Measurements from ENCODE around the gene COX10.
"Not testable (repeated sequence)": the region's sequence is repeated elsewhere in the genome, so short reads cannot be mapped to it uniquely, and the experiment has no call there.

Gene COX10

DNA sequence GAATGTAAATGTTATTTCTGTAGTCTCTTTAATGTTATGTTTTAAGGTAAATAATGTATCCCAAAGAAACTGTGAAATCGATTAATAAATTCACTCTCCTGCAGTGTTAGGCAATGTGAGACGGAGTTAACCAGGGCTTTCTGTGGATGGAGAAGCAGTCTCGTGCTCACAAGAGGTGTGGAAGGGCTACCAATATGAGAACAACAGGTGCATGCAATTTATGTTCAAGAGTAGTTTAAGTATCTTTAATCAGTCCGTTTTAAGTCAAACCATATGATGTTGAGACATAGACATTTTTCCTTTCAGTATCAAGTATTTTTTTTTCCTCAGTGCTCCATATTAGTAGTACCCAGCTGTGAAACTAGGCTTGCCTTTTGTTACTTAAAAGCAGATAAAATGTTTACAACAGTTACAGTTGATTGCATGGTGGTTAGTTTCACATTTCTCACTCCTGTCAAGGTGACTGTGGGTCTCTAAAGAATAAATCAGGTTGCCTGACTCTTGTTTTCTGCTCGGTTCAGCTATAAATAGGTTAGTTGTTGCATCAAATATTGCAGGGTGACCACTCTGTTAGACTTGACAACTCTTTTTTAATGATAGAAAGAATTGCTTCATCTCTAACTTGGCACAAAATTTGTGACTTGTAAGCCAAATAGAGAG is 54.4 kb downstream of the COX10 start:
- no peak for DNase-seq (ENCODE audit: low spot score)

GRCh38 chr17:14124854-14125253 is 55.5 kb downstream of the COX10 start:
- no peak for DNase-seq (ENCODE audit: low spot score)

- DNase-seq (ENCODE audit: low spot score): no peak
These were observed 56.3 kb downstream of the COX10 start for GRCh38 chr17:14125518-14126137.

DNA sequence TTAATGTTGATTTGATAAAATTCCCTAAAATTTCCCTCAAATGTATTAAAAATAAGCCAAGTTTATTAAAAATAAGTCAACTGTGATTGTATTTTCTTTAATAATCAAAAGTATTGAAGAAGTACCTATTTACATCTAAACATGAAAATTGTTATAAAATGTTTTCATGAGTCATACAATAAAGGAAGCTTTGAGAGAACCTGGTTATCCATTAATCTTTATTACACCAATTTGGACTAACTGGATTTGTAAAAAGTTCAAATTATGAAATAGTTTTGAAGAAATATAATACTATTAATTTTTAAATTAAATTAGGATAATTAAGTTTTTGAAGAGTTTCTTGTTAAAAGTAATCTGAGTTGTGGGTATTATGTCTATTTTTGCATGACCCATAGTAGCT is 63.8 kb downstream of the COX10 start:
- DNase-seq (ENCODE audit: low spot score): no peak

- DNase-seq (ENCODE audit: low spot score): no peak
These were observed 65.2 kb downstream of the COX10 start for GRCh38 chr17:14134456-14134855.

DNA sequence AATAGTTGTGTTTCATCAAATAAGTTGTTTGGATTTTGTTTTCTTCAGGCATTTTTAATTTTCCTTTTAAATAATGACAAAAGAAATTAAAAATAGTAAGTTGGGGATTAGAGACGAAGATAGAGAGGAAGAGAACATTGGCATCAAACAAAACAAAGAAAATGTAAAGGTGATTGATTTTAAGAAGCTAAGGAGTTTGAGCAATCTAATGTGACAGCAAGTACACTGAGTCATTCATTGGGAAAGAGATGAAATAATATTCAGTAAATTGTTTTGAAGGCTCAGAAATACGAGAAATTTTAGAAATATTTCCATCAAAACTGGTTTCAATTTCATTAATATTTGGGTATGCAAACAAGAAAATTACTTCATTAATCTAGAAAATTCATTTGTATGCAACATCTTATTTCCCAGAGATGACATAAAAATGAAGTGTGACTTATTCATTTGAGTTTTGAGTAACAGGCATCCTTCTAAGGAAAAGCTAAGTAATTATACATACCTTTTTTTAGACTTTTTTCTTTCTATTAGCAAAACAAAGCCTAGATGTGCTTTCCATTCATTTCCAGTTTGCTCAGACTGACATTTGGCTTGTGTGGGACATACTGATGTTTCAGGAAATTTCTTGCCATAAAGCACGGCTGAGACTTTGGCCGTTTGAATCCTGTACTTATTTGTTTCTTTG is 66.7 kb downstream of the COX10 start:
- DNase-seq (ENCODE audit: low spot score): no peak

GRCh38 chr17:14138649-14139048 is 69.3 kb downstream of the COX10 start:
- DNase-seq (ENCODE audit: low spot score): no peak

DNA sequence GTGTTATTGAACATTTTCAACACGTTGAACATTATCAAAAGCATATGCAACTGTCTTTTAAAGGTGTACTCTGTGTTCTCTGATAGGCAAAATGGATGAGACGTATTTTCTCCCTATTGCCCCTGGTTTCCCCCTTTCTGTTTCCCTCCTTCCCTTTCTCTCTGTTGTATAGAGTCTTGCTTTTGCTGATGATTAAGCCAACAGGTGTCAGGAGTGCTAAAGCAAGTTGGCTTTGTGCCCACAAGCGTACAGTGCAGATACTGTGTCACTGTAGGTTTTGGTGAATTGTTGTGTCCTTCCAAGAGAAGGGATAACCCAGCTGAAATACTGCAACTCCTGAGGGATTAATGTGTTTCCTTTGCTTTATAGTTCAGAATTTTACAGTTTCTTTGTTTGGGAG is 74.4 kb downstream of the COX10 start:
- DNase-seq (ENCODE audit: low spot score): no peak

GRCh38 chr17:14144508-14144907 is 75.2 kb downstream of the COX10 start:
- DNase-seq (ENCODE audit: low spot score): no peak

GRCh38 chr17:14149751-14150150 is 80.4 kb downstream of the COX10 start:
- no peak for DNase-seq (ENCODE audit: low spot score)

- no peak for DNase-seq (ENCODE audit: low spot score)
These were observed 81.3 kb downstream of the COX10 start for GRCh38 chr17:14150619-14151018.

GRCh38 chr17:14152721-14153120 is 83.4 kb downstream of the COX10 start:
- no peak for DNase-seq (ENCODE audit: low spot score)

DNA sequence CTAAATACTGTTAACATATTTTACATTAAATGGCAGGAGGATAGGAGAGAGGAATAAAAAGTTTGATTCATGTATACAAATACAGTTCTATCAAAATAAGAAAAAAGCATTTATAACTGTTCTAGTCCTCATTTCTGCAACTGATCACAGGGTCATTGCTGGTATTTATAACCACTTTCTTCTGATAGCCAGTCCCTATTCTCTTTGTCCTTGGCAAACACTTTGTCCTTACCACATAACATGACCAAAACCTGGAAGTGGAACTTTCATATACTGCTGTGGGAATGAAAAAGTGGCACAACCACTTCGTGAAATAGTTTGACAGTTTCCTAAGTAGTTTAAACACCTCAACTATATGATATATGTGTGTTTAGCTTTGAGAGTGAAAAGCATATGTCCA is 84.1 kb downstream of the COX10 start:
- no peak for DNase-seq (ENCODE audit: low spot score)

DNA sequence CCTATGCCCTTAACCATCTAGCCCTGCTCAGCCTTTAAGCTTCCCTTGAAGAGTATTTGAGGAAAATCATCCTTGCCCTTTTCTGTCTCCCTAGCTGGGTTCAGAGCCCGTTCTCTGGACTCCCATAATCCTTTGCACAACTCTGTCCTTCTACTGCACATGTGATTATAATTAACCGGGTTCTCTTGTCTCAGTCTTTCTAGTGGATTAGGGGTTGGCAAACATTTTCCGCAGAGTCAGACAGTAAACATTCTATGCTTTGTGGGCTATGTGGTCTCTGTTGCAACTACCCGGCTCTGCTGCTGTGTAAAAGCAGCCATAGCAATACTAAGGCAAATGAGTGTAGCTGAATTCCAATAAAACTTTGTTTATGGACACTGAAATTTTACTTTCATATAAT is 87.4 kb downstream of the COX10 start:
- DNase-seq (ENCODE audit: low spot score): no peak

DNA sequence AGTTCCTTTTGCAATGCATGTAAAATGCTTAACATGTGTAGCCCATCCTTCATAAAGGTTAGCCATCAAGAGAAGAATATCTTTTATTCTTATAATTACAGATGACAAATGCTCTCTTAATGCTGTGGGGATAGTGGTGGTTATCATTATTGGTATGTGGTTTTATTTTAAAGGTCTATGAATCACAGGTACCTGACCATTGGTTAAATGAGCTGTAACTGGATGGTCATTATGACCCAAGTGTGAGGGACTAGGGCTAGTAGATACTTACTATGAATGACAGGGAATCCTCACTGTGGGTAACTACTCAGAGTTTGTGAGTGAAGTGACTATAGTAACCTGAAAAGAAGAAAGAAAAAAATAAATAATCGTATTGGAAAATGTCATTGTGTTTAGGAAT is 88.5 kb downstream of the COX10 start:
- no peak for DNase-seq (ENCODE audit: low spot score)

DNA sequence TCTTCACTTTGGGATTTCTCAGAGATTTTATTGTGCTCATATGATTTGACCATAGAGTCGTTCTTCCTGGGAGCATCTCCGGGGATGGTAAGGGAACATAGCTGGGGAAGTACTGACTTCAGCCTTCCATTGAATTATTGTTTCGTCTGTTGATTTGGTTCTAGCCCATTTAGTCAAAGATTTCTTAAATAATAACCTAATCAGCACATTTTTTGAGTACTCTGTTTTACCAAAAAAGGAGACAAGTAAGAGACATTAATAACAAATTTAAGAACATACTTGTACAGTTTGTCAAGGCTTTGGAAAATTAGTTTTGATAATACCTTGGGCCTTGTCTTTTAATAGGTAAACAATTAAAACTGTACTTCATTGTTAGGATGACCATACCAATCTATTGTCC is 89.4 kb downstream of the COX10 start:
- no peak for DNase-seq (ENCODE audit: low spot score)

DNA sequence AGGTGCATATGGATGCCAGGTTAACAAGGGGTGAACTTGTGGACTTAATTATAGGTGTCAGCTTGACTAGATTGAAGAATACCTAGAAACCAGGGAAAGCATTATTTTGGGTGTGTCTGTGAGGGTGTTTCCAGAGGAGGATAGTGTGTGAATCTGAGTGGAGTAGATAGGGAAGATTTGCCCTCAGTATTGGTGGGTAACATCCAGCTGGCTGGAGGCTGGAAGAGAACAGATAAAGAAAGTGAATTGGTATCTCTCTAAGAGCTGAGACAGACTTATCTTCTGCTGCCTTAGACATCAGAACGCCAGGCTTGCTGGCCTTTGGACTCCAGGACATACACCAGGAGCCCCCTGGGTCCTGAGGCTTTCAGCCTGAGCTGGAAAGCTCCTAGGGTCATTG is 92.1 kb downstream of the COX10 start:
- no peak for DNase-seq (ENCODE audit: low spot score)

DNA sequence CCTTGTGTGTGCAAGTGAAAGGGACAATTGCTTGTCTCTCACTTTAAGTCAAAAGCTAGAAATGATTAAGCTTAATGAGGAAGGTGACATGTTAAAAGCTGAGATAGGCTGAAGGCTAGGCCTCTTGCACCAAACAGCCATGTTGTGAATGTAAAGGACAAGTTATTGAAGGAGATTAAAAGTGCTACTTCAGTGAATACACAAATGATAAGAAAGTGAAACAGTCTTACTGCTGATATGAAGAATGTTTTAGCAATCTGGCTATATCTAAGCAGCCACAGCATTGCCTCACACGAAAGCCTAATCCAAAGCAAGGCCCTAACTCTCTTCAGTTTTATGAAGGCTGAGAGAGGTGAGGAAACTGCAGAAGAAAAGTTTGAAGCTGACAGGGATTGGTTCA is 96.3 kb downstream of the COX10 start:
- no peak for DNase-seq (ENCODE audit: low spot score)

DNA sequence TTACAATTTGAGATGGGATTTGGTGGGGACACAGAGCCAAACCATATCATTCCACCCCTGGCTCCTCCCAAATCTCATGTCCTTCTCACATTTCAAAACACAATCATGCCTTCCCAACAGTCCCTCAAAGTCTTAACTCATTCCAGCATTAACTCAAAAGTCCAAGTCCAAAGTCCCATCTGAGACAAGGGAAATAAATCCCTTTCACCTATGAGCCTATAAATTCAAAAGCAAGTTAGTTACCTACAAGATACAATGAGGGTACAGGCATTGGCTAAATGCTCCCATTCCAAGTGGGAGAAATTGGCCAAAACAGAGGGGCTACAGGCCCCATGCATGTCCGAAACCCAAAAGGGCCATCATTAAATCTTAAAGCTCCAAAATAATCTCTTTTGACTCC is 98.5 kb downstream of the COX10 start:
- not testable (repeated sequence) for DNase-seq (ENCODE audit: low spot score)

DNA sequence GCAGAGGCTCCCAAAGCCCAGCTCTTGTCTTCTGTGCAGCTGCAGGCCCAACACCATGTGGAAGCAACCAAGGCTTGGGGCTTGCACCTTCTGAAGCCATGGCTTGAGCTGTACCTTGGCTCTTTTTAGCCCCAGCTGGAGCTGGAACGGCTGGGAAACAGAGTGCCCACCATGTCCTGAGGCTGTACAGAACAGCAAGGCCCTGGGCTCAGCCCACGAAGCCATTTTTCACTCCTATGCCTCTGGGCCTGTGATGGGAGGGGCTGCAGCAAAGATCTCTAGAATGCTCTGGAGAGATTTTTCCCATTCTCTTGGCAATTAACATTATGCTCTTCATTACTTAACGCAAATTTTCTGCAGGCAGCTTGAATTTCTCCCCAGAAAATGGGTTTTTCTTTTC is 99.3 kb downstream of the COX10 start:
- no peak for DNase-seq (ENCODE audit: low spot score)

DNA sequence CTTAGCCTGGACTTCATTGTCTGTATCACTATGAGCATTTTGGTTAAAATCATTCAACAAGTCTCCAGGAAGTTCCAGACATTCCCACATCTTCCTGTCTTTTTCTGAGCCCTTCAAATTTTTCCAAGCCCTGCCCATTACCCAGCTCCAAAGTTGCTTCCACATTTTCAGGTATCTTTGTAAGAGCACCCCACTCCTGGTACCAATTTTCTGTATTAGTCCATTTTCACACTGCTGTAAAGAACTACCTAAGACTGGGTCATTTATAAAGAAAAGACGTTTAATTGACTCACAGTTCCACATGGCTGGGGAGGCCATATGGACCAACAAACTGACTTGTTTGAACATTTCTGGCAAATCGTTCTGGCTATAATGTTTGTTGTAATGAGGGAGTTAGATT is 100.0 kb downstream of the COX10 start:
- DNase-seq (ENCODE audit: low spot score): no peak

DNA sequence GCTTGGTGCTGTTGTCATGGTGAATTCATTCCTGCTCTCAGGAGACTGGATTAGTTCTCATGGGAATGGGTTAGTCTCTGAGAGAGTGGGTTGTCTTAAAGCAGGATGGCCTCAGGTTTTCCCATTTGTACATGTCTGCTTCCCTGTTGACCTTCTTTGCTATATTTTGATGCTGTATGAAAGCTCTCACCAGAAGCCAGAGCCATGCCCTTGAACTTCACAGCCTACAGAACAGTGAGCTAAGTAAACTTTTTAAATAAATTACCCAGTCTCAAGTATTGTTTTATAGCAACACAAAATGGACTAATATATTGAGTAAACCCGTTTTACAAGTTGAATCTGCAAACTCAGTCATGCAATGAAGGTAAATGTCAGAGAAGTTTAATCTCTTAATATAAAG is 100.6 kb downstream of the COX10 start:
- DNase-seq (ENCODE audit: low spot score): no peak

- DNase-seq (ENCODE audit: low spot score): not testable (repeated sequence)
These were observed 107.7 kb downstream of the COX10 start for GRCh38 chr17:14176989-14177388.

DNA sequence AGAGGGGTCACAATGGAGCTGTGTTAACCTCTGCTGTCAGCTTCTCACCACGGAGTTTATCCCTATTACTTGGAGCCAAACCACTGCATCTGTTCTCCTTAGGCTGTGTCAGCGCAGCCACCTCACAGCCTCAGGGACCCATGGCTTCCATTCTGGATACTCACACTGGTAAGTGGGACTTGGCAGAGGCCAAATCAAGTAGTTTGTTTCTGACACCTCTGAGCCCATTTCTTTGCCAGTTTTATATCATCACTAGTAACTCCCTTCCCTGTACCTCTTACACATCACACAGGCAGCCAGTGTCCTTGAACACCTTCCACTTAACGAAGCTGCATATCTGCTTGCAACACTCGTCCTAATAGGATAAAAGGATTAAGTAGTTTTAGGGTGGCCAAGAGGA is 108.5 kb downstream of the COX10 start:
- not testable (repeated sequence) for DNase-seq (ENCODE audit: low spot score)

Data from pons (tissue), 1 donor.